Endothelial cell of umbilical vein (primary cell): ENCODE data around the gene POLR3B. TPM values are rescaled to one million over a fixed set of nuclear protein-coding genes. Genes with fewer than 3 reads are reported as not detected.

Experiments
- BruUV-seq: library from RNA; stranded (reverse); fragments of 400-500 nt; replicated peaks from 2 replicates; lab custom pipeline; 2021; lab: Mats Ljungman, UMichigan
- CTCF ChIA-PET: fragments of 300-600, 350-600 bp; sonication (Branson Sonifier 250); formaldehyde crosslinking; loops from one replicate; lab custom pipeline; 2021; ENCODE audit warnings: antibody characterized with exemption, inconsistent platforms; lab: Charles Lee
- POLR2A ChIA-PET: fragments of 300-600, 350-600 bp; sonication (Branson Sonifier 250); formaldehyde crosslinking; loops from one replicate; lab custom pipeline; 2021; ENCODE audit warnings: antibody characterized with exemption, inconsistent platforms; lab: Charles Lee
- DNase-seq: peaks from one replicate; pipeline ENCODE4 v3.0.0-alpha.2; 2011; ENCODE audit warnings: low read depth, low spot score
- FAIRE-seq: peaks from 2 replicates; lab custom pipeline; 2011; peaks lifted over from hg19 to GRCh38; lab: Jason Lieb, UNC
- H2AFZ ChIP-seq: 2 replicates; pipeline ENCODE4 v1.6.0; 2012; ENCODE audit warnings: low read depth, low read length, control low read depth, inconsistent platforms
- H3K27ac ChIP-seq: 2 replicates; pipeline ENCODE4 v1.5.1; 2011; ENCODE audit warnings: low read depth, mild to moderate bottlenecking, control low read depth, low read length, moderate library complexity; ENCODE audit not compliant: insufficient read depth
- H3K27me3 ChIP-seq, 2 experiments: 2 replicates each; pipeline versions ENCODE4 v1.6.0 to v1.6.1; 2011; ENCODE audit warnings: low read length in 2 of 2, mixed read lengths in 1 of 2; ENCODE audit not compliant: control insufficient read depth in 2 of 2, insufficient read depth in 2 of 2
- H3K36me3 ChIP-seq, 2 experiments: 2 replicates in 1 of 2; 3 replicates in 1 of 2; pipeline ENCODE4 v1.5.1; 2011; ENCODE audit warnings: low read length in 2 of 2, mild to moderate bottlenecking in 1 of 2, moderate library complexity in 1 of 2; ENCODE audit not compliant: control insufficient read depth in 2 of 2, insufficient read depth in 2 of 2; ENCODE audit errors: extremely low read depth in 1 of 2
- H3K4me1 ChIP-seq: 3 replicates; pipeline ENCODE4 v1.5.1; 2011; ENCODE audit warnings: mild to moderate bottlenecking, low read length; ENCODE audit not compliant: control insufficient read depth, insufficient read depth; ENCODE audit errors: extremely low read depth
- H3K4me2 ChIP-seq: 2 replicates; pipeline ENCODE4 v1.6.1; 2011; ENCODE audit warnings: low read length, control low read depth, mixed read lengths; ENCODE audit not compliant: insufficient read depth
- H3K4me3 ChIP-seq, 3 experiments: fragments of 200-600 bp in 1 of 3; sonication (generic), shearing (Covaris generic) in 1 of 3; replicated peaks in 1 of 3; 2 replicates each; pipeline ENCODE4 v1.5.1; 2011 to 2016; ENCODE audit warnings: control low read depth in 3 of 3, low read length in 3 of 3, mild to moderate bottlenecking in 2 of 3, inconsistent platforms in 1 of 3, low read depth in 1 of 3, moderate library complexity in 1 of 3; ENCODE audit not compliant: insufficient read depth in 1 of 3
- H3K79me2 ChIP-seq: 2 replicates; pipeline ENCODE4 v1.6.0; 2012; ENCODE audit warnings: low read length, inconsistent platforms; ENCODE audit not compliant: control insufficient read depth, insufficient read depth
- H3K9ac ChIP-seq: replicated peaks from 2 replicates; pipeline ENCODE3; 2011; ENCODE audit warnings: low read length, control low read depth; ENCODE audit not compliant: insufficient read depth; ENCODE audit errors: extremely low read depth
- H3K9me1 ChIP-seq: replicated peaks from 3 replicates; pipeline ENCODE4 v1.6.0; 2011; ENCODE audit warnings: mild to moderate bottlenecking, low read length; ENCODE audit not compliant: control insufficient read depth, insufficient read depth; ENCODE audit errors: extremely low read depth
- H3K9me3 ChIP-seq: replicated peaks from 2 replicates; pipeline ENCODE4 v1.5.1; 2012; ENCODE audit warnings: low read length, inconsistent platforms; ENCODE audit not compliant: control insufficient read depth, insufficient read depth
- H4K20me1 ChIP-seq: replicated peaks from 2 replicates; pipeline ENCODE3; 2011; ENCODE audit warnings: mild to moderate bottlenecking, low read length; ENCODE audit not compliant: control insufficient read depth, insufficient read depth; ENCODE audit errors: extremely low read depth
- CTCF ChIP-seq, 2 donors: IDR thresholded peaks; 1 replicate in 1 of 2; 2 replicates in 1 of 2; pipeline ENCODE4 v1.5.1; 2011; ENCODE audit warnings: low read length in 2 of 2, mild to moderate bottlenecking in 2 of 2, moderate library complexity in 2 of 2, control low read depth in 1 of 2, inconsistent platforms in 1 of 2, low read depth in 1 of 2; ENCODE audit not compliant: insufficient read depth in 1 of 2; ENCODE audit errors: extremely low read depth in 1 of 2
- EZH2 ChIP-seq: IDR thresholded peaks from 2 replicates; pipeline ENCODE4 v1.6.1; 2012; ENCODE audit warnings: borderline replicate concordance, low read depth, mild to moderate bottlenecking, moderate library complexity, low read length, inconsistent platforms; ENCODE audit not compliant: severe bottlenecking
- FOS ChIP-seq: IDR thresholded peaks from 2 replicates; pipeline ENCODE4 v1.6.1; 2011; ENCODE audit warnings: mild to moderate bottlenecking, low read length, moderate library complexity, borderline replicate concordance; ENCODE audit not compliant: insufficient read depth
- GATA2 ChIP-seq: IDR thresholded peaks from 2 replicates; pipeline ENCODE4 v1.7.0; 2011; ENCODE audit warnings: low read depth, mild to moderate bottlenecking, moderate library complexity, mixed read lengths, low read length; ENCODE audit not compliant: insufficient read length, insufficient read depth
- JUN ChIP-seq: IDR thresholded peaks from 2 replicates; pipeline ENCODE4 v1.6.1; 2011; ENCODE audit warnings: borderline replicate concordance, low read depth; ENCODE audit not compliant: insufficient read length, insufficient read depth
- MAX ChIP-seq: IDR thresholded peaks from 2 replicates; pipeline ENCODE4 v1.6.1; 2011; ENCODE audit not compliant: insufficient read depth, insufficient read length
- MYC ChIP-seq: IDR thresholded peaks from one replicate; pipeline ENCODE4 v1.6.1; 2011; ENCODE audit warnings: mild to moderate bottlenecking, low read depth, low read length
- POLR2A ChIP-seq: IDR thresholded peaks from 2 replicates; pipeline ENCODE4 v1.6.1; 2012; ENCODE audit warnings: low read depth, mild to moderate bottlenecking, control low read depth, low read length
- POLR2AphosphoS5 ChIP-seq: IDR thresholded peaks from 2 replicates; pipeline ENCODE4 v1.6.1; 2012; ENCODE audit warnings: low read depth, mild to moderate bottlenecking, control low read depth, low read length, moderate library complexity; ENCODE audit not compliant: insufficient read depth
- dilution Hi-C: fragments of 300-500 bp; cut with MboI; formaldehyde crosslinking; loops from one replicate; pipeline ENCODE4 v1.15.0; 2019; ENCODE audit warnings: low sequenced_read_pairs; ENCODE audit not compliant: extremely low pct_ligation_motif_present
- intact Hi-C: fragments of 100-400 bp; cut with micrococcal nuclease; formaldehyde crosslinking; loops from one replicate; pipeline ENCODE4 v1.10.0; 2022
- polyA plus RNA-seq, 4 experiments: library from polyadenylated mRNA; depleted of rRNA in 3 of 4; stranded (reverse) in 3 of 4; unstranded in 1 of 4; fragments of >200 nt; gene quantifications; 2 replicates each; pipeline versions ENCODE4 v1.2.1 to v1.2.3, GENCODE V29; 2011 to 2012; ENCODE audit warnings: missing spikeins in 1 of 4
- total RNA-seq: library from RNA; stranded (reverse); gene quantifications from 2 replicates; pipeline ENCODE4 v1.2.3, GENCODE V29; 2021

POLR3B gene
- total and polyA plus RNA-seq, 2 donors (not counting 3 experiments of a cell fraction or from before 2014, with no cell fraction given) = 6.0 to 12.3 TPM

- CTCF ChIA-PET = interaction anchor here (0.6 kb wide), 1 partner anchor 165 kb away, joined by 3 read pairs; no protein-coding TSS in a partner anchor
- Histone ChIP-seq H3K4me1 (no peaks in the 10 kb centered on the region), H3K4me2 (no peak overlapping the region), H3K27ac (no peak overlapping the region), H3K9me3 (no peaks in the 10 kb centered on the region), H3K9ac (no peak overlapping the region), H3K4me3 (no peak overlapping the region), H3K79me2 (no peaks in the 10 kb centered on the region), H4K20me1 (no peaks in the 10 kb centered on the region), H3K9me1 (no peaks in the 10 kb centered on the region), H3K36me3 (no peaks in the 10 kb centered on the region), H2AFZ (no peak overlapping the region), H3K27me3 (no peaks in the 10 kb centered on the region)
- FAIRE-seq (no peak), DNase-seq (no peak)
- intact Hi-C loops = no loop called here
- dilution Hi-C loops = no loop called here
- POLR2A ChIA-PET = no interaction called here
- no TSS peak for BruUV-seq
- TF ChIP-seq POLR2AphosphoS5 = no peak
- TF ChIP-seq FOS = no peak
- TF ChIP-seq JUN = no peak
- no peak for TF ChIP-seq GATA2
- TF ChIP-seq CTCF (IDR thresholded peaks at IDR 0.05; ENCODE audit: extremely low read depth in 1 of 2, insufficient read depth in 1 of 2, low read depth in 1 of 2, low read length in 2 of 2) = no peak
- TF ChIP-seq POLR2A = no peak
- no peak for TF ChIP-seq MYC
- TF ChIP-seq MAX = no peak
- no peak for TF ChIP-seq EZH2
Observed at GRCh38 chr12:106506691-106507090, 149.1 kb downstream of the POLR3B start.
